ENCODE measurements around the gene ATP6V1B1. TPM values are rescaled to one million over a fixed set of nuclear protein-coding genes. Genes with fewer than 3 reads are reported as not detected.

ATP6V1B1 gene
- total RNA-seq (ENCODE audit: low replicate concordance): 6.3 and 8.6 TPM in 2 replicates
- long read RNA-seq, transcript ATP6V1B1-201 (14 exons, 1,939 nt): major isoform, 7 of 8 reads
- long read RNA-seq, partial matches to known transcripts: 0 of 8 reads
- long read RNA-seq, other reads (novel, unspliced or antisense): 1 of 8 reads

GRCh38 chr2:70935468-70936164 is at the start of gene ATP6V1B1:
Gene ATP6V1B1, plus strand, starts transcription at chr2:70935900. Its CDS starts 55 bp downstream, at chr2:70935955.
- Mint-ChIP-seq H3K9me3 (no peaks in the 10 kb centered on the region), H3K4me3 (peak within 1 kb of the TSS; percentile 72), H3K27me3 (peaks cover 19% of the 10 kb centered on the region), H3K4me1 (ENCODE audit: unreplicated experiment) (peaks cover 12% of the 10 kb centered on the region), H3K36me3 (no peaks in the 10 kb centered on the region), H3K27ac (peak within 1 kb of the TSS; percentile 68)
- TF ChIP-seq, protein P1, sequence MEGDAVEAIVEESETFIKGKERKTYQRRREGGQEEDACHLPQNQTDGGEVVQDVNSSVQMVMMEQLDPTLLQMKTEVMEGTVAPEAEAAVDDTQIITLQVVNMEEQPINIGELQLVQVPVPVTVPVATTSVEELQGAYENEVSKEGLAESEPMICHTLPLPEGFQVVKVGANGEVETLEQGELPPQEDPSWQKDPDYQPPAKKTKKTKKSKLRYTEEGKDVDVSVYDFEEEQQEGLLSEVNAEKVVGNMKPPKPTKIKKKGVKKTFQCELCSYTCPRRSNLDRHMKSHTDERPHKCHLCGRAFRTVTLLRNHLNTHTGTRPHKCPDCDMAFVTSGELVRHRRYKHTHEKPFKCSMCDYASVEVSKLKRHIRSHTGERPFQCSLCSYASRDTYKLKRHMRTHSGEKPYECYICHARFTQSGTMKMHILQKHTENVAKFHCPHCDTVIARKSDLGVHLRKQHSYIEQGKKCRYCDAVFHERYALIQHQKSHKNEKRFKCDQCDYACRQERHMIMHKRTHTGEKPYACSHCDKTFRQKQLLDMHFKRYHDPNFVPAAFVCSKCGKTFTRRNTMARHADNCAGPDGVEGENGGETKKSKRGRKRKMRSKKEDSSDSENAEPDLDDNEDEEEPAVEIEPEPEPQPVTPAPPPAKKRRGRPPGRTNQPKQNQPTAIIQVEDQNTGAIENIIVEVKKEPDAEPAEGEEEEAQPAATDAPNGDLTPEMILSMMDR (conservative IDR thresholded peaks at IDR 0.05): no peak
- DNase-seq (ENCODE audit: extremely low spot score, unreplicated experiment): peak; percentile 64

DNA sequence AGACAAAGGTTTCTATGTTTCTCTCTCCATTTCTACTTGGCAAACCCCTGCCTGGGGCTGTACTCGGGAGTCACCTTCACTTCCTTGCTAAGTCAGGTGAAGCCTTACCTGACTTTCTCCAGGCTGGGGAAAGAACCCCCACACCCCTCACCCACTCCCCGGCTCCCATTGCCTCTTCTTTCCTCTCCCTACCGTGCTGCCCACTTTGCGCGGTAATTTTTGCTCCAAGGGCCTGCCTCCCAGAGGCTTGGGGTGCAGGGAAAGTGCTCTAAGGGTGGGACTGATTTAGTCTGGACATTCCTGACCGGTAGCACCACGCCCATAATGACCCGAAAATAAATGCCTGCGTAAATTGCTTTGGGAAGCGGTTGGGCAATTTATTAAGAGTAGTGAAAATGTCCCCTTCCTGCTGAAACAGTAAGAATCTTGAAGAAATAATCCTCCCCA is 49.1 kb upstream of the ATP6V1B1 start:
- TF ChIP-seq, protein P1 (conservative IDR thresholded peaks at IDR 0.05): no peak
- H3K4me1 Mint-ChIP-seq (ENCODE audit: unreplicated experiment): peaks cover 15% of the 10 kb centered on the region
- H3K9me3 Mint-ChIP-seq: no peaks in the 10 kb centered on the region
- H3K27me3 Mint-ChIP-seq: peaks cover 99% of the 10 kb centered on the region
- H3K27ac Mint-ChIP-seq: peak overlapping the region; percentile 8
- H3K36me3 Mint-ChIP-seq: peaks cover 7% of the 10 kb centered on the region
- peak; percentile 52 for DNase-seq (ENCODE audit: extremely low spot score, unreplicated experiment)
- peak overlapping the region; percentile 82 for H3K4me3 Mint-ChIP-seq

DNA sequence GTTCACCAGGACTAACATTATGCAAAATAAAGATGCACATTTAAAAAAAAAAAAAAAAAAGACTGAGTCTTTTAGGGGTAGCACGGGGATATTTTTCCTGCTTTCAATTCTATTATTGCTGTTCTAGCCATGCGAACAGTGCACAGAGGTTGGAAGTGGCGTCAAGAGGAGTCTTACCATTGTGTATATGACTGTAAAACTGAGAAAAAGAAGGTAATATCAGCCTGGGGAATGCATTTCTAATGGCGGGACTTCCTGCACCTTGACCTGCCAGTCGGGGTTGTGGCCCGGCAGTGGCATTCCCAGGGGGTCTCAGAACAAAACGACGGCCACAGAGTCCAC is 48.5 kb upstream of the ATP6V1B1 start:
- Mint-ChIP-seq H3K4me1 (ENCODE audit: unreplicated experiment) (peaks cover 15% of the 10 kb centered on the region), H3K27ac (peak overlapping the region; percentile 8), H3K4me3 (peak overlapping the region; percentile 82), H3K9me3 (no peaks in the 10 kb centered on the region), H3K36me3 (peaks cover 7% of the 10 kb centered on the region), H3K27me3 (peaks cover 99% of the 10 kb centered on the region)
- DNase-seq (ENCODE audit: extremely low spot score, unreplicated experiment): no peak
- TF ChIP-seq, protein P1 (conservative IDR thresholded peaks at IDR 0.05): no peak

- Mint-ChIP-seq H3K27me3 (peaks cover 99% of the 10 kb centered on the region), H3K9me3 (no peaks in the 10 kb centered on the region), H3K4me1 (ENCODE audit: unreplicated experiment) (peaks cover 15% of the 10 kb centered on the region), H3K36me3 (peaks cover 7% of the 10 kb centered on the region), H3K27ac (no peak overlapping the region), H3K4me3 (peak overlapping the region; percentile 82)
- TF ChIP-seq, protein P1 (conservative IDR thresholded peaks at IDR 0.05): no peak
- DNase-seq (ENCODE audit: extremely low spot score, unreplicated experiment): peak; percentile 74
Measured at GRCh38 chr2:70887550-70888246, 48.0 kb upstream of the ATP6V1B1 start.

DNA sequence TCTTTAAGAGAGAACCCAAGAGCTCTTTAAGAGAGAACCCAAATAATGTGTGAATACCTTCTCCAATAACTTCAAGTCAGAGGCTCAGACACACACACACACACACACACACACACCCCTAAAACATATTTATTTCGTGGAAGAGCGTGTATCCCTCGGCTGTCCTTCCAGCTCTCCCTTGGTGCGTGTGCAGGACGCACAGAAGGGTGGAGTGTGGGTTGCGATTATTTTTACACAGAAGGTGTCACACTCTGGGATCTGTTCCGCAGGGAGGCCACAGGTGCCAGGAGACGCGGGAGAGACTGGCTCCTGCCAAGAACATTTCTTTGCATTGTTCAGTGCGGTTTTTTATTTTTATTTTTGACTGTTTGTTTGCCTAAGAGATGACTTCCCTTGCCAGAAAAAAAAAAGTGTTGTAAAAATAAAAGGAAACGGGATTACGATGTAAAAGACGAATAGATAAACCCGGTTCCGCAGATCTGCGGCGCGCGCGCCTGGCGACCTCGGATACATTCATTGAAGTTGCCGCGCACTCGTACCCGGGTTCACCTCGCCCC is 47.3 kb upstream of the ATP6V1B1 start:
- peaks cover 15% of the 10 kb centered on the region for H3K4me1 Mint-ChIP-seq (ENCODE audit: unreplicated experiment)
- TF ChIP-seq, protein P1 (conservative IDR thresholded peaks at IDR 0.05): no peak
- H3K27me3 Mint-ChIP-seq: peaks cover 99% of the 10 kb centered on the region
- no peaks in the 10 kb centered on the region for H3K9me3 Mint-ChIP-seq
- no peak for DNase-seq (ENCODE audit: extremely low spot score, unreplicated experiment)
- H3K36me3 Mint-ChIP-seq: peaks cover 7% of the 10 kb centered on the region
- peak overlapping the region; percentile 82 for H3K4me3 Mint-ChIP-seq
- no peak overlapping the region for H3K27ac Mint-ChIP-seq
